Endothelial cell of umbilical vein (primary cell): ENCODE results near the gene PRDM16.

ENCODE experiments used
- CTCF ChIP-seq, 2 donors: IDR thresholded peaks; 1 replicate in 1 of 2; 2 replicates in 1 of 2; pipeline ENCODE4 v1.5.1; 2011; ENCODE audit warnings: low read length in 2 of 2, mild to moderate bottlenecking in 2 of 2, moderate library complexity in 2 of 2, control low read depth in 1 of 2, inconsistent platforms in 1 of 2, low read depth in 1 of 2; ENCODE audit not compliant: insufficient read depth in 1 of 2; ENCODE audit errors: extremely low read depth in 1 of 2
- EZH2 ChIP-seq: IDR thresholded peaks from 2 replicates; pipeline ENCODE4 v1.6.1; 2012; ENCODE audit warnings: borderline replicate concordance, low read depth, mild to moderate bottlenecking, moderate library complexity, low read length, inconsistent platforms; ENCODE audit not compliant: severe bottlenecking
- FOS ChIP-seq: IDR thresholded peaks from 2 replicates; pipeline ENCODE4 v1.6.1; 2011; ENCODE audit warnings: mild to moderate bottlenecking, low read length, moderate library complexity, borderline replicate concordance; ENCODE audit not compliant: insufficient read depth
- JUN ChIP-seq: IDR thresholded peaks from 2 replicates; pipeline ENCODE4 v1.6.1; 2011; ENCODE audit warnings: borderline replicate concordance, low read depth; ENCODE audit not compliant: insufficient read length, insufficient read depth
- POLR2A ChIP-seq: IDR thresholded peaks from 2 replicates; pipeline ENCODE4 v1.6.1; 2012; ENCODE audit warnings: low read depth, mild to moderate bottlenecking, control low read depth, low read length

DNA sequence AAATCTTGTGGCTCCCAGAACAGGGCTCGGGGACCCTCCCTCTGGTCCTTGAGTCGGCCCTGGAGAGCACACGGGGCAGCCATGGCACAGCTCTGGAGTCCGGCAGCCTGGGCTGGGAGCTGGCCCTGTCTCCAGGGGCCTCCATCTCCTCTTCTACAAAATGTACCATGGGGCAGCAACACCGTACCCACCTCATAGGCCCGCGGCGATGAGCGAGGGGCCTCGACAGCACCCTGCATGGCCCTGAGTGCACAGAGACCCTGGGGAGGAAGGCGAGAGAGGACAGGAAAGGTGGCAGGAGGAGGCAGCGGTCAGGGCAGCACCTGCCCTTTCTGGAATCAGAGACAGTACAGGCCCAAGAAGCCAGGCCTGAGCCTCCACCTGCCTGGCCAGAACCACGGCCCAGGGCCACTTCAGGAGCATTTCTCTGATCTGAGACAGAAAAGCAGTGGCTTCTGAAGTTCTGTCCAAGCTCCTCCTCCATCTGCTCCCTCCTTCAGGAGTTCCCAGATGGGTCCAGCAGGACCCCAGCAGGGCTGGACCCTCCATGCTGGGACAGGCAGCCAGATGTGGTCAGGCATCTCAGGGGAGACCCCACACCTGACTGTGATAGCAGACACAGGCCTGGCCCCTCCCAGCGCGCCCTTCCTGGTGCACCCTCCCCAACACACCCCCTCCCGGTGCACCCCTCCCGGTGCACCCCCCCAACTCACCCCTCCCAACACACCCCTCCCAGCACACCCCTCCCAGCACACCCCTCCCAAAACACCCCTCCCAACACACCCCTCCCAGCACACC is 309.6 kb downstream of the PRDM16 start:
- TF ChIP-seq POLR2A (no peak), JUN (no peak), EZH2 (no peak), CTCF (IDR thresholded peaks at IDR 0.05; ENCODE audit: extremely low read depth in 1 of 2, insufficient read depth in 1 of 2, low read depth in 1 of 2, low read length in 2 of 2) (no peak), FOS (no peak)
